ENCODE results near the gene FKBP6. TPM values are rescaled to one million over a fixed set of nuclear protein-coding genes. Genes with fewer than 3 reads are reported as not detected.
"Not testable (repeated sequence)": the region's sequence is repeated elsewhere in the genome, so short reads cannot be mapped to it uniquely, and the experiment has no call there.

Gene FKBP6
- polyA plus RNA-seq, 4 donors: 0.06 TPM; not detected in 3

- no peak for DNase-seq
- no peak overlapping the region for H3K27ac ChIP-seq (ENCODE audit: low read depth in 1 of 3, low read length in 2 of 3)
Measured at GRCh38 chr7:73364006-73364728, 36.2 kb downstream of the FKBP6 start.

GRCh38 chr7:73366127-73366526, 38.2 kb downstream of the FKBP6 start:
- Histone ChIP-seq H3K4me3 (ENCODE audit: low read depth in 1 of 3, low read length in 3 of 3) (no peak overlapping the region), H3K27me3 (ENCODE audit: control insufficient read depth in 3 of 3, insufficient read depth in 3 of 3, low read length in 3 of 3) (peaks cover 0 to 8% (median 0%) of the 10 kb centered on the region in 3 donors), H3K36me3 (ENCODE audit: control insufficient read depth in 3 of 3, insufficient read depth in 2 of 3, low read depth in 1 of 3, low read length in 3 of 3) (no peaks in the 10 kb centered on the region), H3K4me1 (ENCODE audit: control insufficient read depth in 3 of 3, insufficient read depth in 2 of 3, low read depth in 1 of 3, low read length in 2 of 3) (no peaks in the 10 kb centered on the region), H3K9me3 (ENCODE audit: control insufficient read depth in 2 of 2, insufficient read depth in 1 of 2, low read depth in 1 of 2, low read length in 1 of 2) (no peaks in the 10 kb centered on the region), H3K27ac (ENCODE audit: low read depth in 1 of 3, low read length in 2 of 3) (no peak overlapping the region)
- FAIRE-seq (no peak), DNase-seq (no peak)
- 86 to 92% (median 90%) methylated on average over 11 of the region's 11 CpGs for WGBS, 3 donors

More at GRCh38 chr7:73364006-73364728, 36.2 kb downstream of the FKBP6 start:
- 56 to 68% (median 63%) methylated on average over 23 to 25 of the region's 25 CpGs for WGBS, 3 donors
- Histone ChIP-seq H3K4me3 (ENCODE audit: low read depth in 1 of 3, low read length in 3 of 3) (no peak overlapping the region), H3K36me3 (ENCODE audit: control insufficient read depth in 3 of 3, insufficient read depth in 2 of 3, low read depth in 1 of 3, low read length in 3 of 3) (no peaks in the 10 kb centered on the region), H3K27me3 (ENCODE audit: control insufficient read depth in 3 of 3, insufficient read depth in 3 of 3, low read length in 3 of 3) (peaks cover 0 to 8% (median 0%) of the 10 kb centered on the region in 3 donors), H3K4me1 (ENCODE audit: control insufficient read depth in 3 of 3, insufficient read depth in 2 of 3, low read depth in 1 of 3, low read length in 2 of 3) (no peaks in the 10 kb centered on the region), H3K9me3 (ENCODE audit: control insufficient read depth in 2 of 2, insufficient read depth in 1 of 2, low read depth in 1 of 2, low read length in 1 of 2) (no peaks in the 10 kb centered on the region)
- FAIRE-seq: no peak

- FAIRE-seq: no peak
- 76 to 83% (median 79%) methylated on average over 12 of the region's 12 CpGs for WGBS, 3 donors
- peaks cover 0 to 5% of the 10 kb centered on the region in 2 donors for H3K9me3 ChIP-seq (ENCODE audit: control insufficient read depth in 2 of 2, insufficient read depth in 1 of 2, low read depth in 1 of 2, low read length in 1 of 2)
Measured at GRCh38 chr7:73366990-73367389, 39.0 kb downstream of the FKBP6 start.

GRCh38 chr7:73369009-73369408, 41.0 kb downstream of the FKBP6 start:
- Histone ChIP-seq H3K4me3 (ENCODE audit: low read depth in 1 of 3, low read length in 3 of 3) (no peak overlapping the region), H3K27me3 (ENCODE audit: control insufficient read depth in 3 of 3, insufficient read depth in 3 of 3, low read length in 3 of 3) (no peaks in the 10 kb centered on the region), H3K9me3 (ENCODE audit: control insufficient read depth in 2 of 2, insufficient read depth in 1 of 2, low read depth in 1 of 2, low read length in 1 of 2) (peaks cover 0 to 5% of the 10 kb centered on the region in 2 donors), H3K4me1 (ENCODE audit: control insufficient read depth in 3 of 3, insufficient read depth in 2 of 3, low read depth in 1 of 3, low read length in 2 of 3) (no peaks in the 10 kb centered on the region), H3K27ac (ENCODE audit: low read depth in 1 of 3, low read length in 2 of 3) (no peak overlapping the region), H3K36me3 (ENCODE audit: control insufficient read depth in 3 of 3, insufficient read depth in 2 of 3, low read depth in 1 of 3, low read length in 3 of 3) (no peaks in the 10 kb centered on the region)
- FAIRE-seq: no peak
- DNase-seq: no peak
- WGBS, 3 donors: 69 to 79% (median 75%) methylated on average over 11 of the region's 11 CpGs

More at GRCh38 chr7:73366990-73367389, 39.0 kb downstream of the FKBP6 start:
- no peaks in the 10 kb centered on the region for H3K36me3 ChIP-seq (ENCODE audit: control insufficient read depth in 3 of 3, insufficient read depth in 2 of 3, low read depth in 1 of 3, low read length in 3 of 3)
- no peak overlapping the region for H3K4me3 ChIP-seq (ENCODE audit: low read depth in 1 of 3, low read length in 3 of 3)
- peaks cover 0 to 8% (median 0%) of the 10 kb centered on the region in 3 donors for H3K27me3 ChIP-seq (ENCODE audit: control insufficient read depth in 3 of 3, insufficient read depth in 3 of 3, low read length in 3 of 3)
- H3K27ac ChIP-seq (ENCODE audit: low read depth in 1 of 3, low read length in 2 of 3): no peak overlapping the region
- DNase-seq: no peak
- no peaks in the 10 kb centered on the region for H3K4me1 ChIP-seq (ENCODE audit: control insufficient read depth in 3 of 3, insufficient read depth in 2 of 3, low read depth in 1 of 3, low read length in 2 of 3)

- Histone ChIP-seq H3K4me1 (ENCODE audit: control insufficient read depth in 3 of 3, insufficient read depth in 2 of 3, low read depth in 1 of 3, low read length in 2 of 3) (no peaks in the 10 kb centered on the region), H3K4me3 (ENCODE audit: low read depth in 1 of 3, low read length in 3 of 3) (no peak overlapping the region), H3K27ac (ENCODE audit: low read depth in 1 of 3, low read length in 2 of 3) (no peak overlapping the region), H3K36me3 (ENCODE audit: control insufficient read depth in 3 of 3, insufficient read depth in 2 of 3, low read depth in 1 of 3, low read length in 3 of 3) (no peaks in the 10 kb centered on the region), H3K9me3 (ENCODE audit: control insufficient read depth in 2 of 2, insufficient read depth in 1 of 2, low read depth in 1 of 2, low read length in 1 of 2) (peaks cover 0 to 5% of the 10 kb centered on the region in 2 donors), H3K27me3 (ENCODE audit: control insufficient read depth in 3 of 3, insufficient read depth in 3 of 3, low read length in 3 of 3) (no peaks in the 10 kb centered on the region)
- WGBS, 3 donors: 90 to 91% (median 90%) methylated on average over 8 to 9 of the region's 9 CpGs
- DNase-seq (no peak), FAIRE-seq (no peak)
Measured at GRCh38 chr7:73369622-73370021, 41.7 kb downstream of the FKBP6 start.

- Histone ChIP-seq H3K4me3 (ENCODE audit: low read depth in 1 of 3, low read length in 3 of 3) (no peak overlapping the region), H3K36me3 (ENCODE audit: control insufficient read depth in 3 of 3, insufficient read depth in 2 of 3, low read depth in 1 of 3, low read length in 3 of 3) (no peaks in the 10 kb centered on the region), H3K4me1 (ENCODE audit: control insufficient read depth in 3 of 3, insufficient read depth in 2 of 3, low read depth in 1 of 3, low read length in 2 of 3) (no peaks in the 10 kb centered on the region), H3K27ac (ENCODE audit: low read depth in 1 of 3, low read length in 2 of 3) (no peak overlapping the region), H3K27me3 (ENCODE audit: control insufficient read depth in 3 of 3, insufficient read depth in 3 of 3, low read length in 3 of 3) (peaks cover 0 to 26% (median 5%) of the 10 kb centered on the region in 3 donors), H3K9me3 (ENCODE audit: control insufficient read depth in 2 of 2, insufficient read depth in 1 of 2, low read depth in 1 of 2, low read length in 1 of 2) (peaks cover 0 to 5% of the 10 kb centered on the region in 2 donors)
- 77 to 87% (median 81%) methylated on average over 13 of the region's 13 CpGs for WGBS, 3 donors
- DNase-seq (no peak), FAIRE-seq (no peak)
Measured at GRCh38 chr7:73373741-73374140, 45.8 kb downstream of the FKBP6 start.

- not testable (repeated sequence) for H3K27ac ChIP-seq (ENCODE audit: low read depth in 1 of 3, low read length in 2 of 3); H3K4me3 ChIP-seq (ENCODE audit: low read depth in 1 of 3, low read length in 3 of 3); H3K9me3 ChIP-seq (ENCODE audit: control insufficient read depth in 2 of 2, insufficient read depth in 1 of 2, low read depth in 1 of 2, low read length in 1 of 2); H3K4me1 ChIP-seq (ENCODE audit: control insufficient read depth in 3 of 3, insufficient read depth in 2 of 3, low read depth in 1 of 3, low read length in 2 of 3); FAIRE-seq; H3K36me3 ChIP-seq (ENCODE audit: control insufficient read depth in 3 of 3, insufficient read depth in 2 of 3, low read depth in 1 of 3, low read length in 3 of 3); DNase-seq
- WGBS, 3 donors: 63 to 69% (median 66%) methylated on average over 4 of the region's 4 CpGs
- peaks cover 0 to 29% (median 5%) of the 10 kb centered on the region in 3 donors for H3K27me3 ChIP-seq (ENCODE audit: control insufficient read depth in 3 of 3, insufficient read depth in 3 of 3, low read length in 3 of 3)
Measured at GRCh38 chr7:73376262-73376661, 48.3 kb downstream of the FKBP6 start.

GRCh38 chr7:73376671-73377412, 48.9 kb downstream of the FKBP6 start:
- Histone ChIP-seq H3K4me1 (ENCODE audit: control insufficient read depth in 3 of 3, insufficient read depth in 2 of 3, low read depth in 1 of 3, low read length in 2 of 3) (no peaks in the 10 kb centered on the region), H3K9me3 (ENCODE audit: control insufficient read depth in 2 of 2, insufficient read depth in 1 of 2, low read depth in 1 of 2, low read length in 1 of 2) (peaks cover 0 to under 1% of the 10 kb centered on the region in 2 donors), H3K36me3 (ENCODE audit: control insufficient read depth in 3 of 3, insufficient read depth in 2 of 3, low read depth in 1 of 3, low read length in 3 of 3) (no peaks in the 10 kb centered on the region), H3K27ac (ENCODE audit: low read depth in 1 of 3, low read length in 2 of 3) (no peak overlapping the region), H3K27me3 (ENCODE audit: control insufficient read depth in 3 of 3, insufficient read depth in 3 of 3, low read length in 3 of 3) (peaks cover 0 to 29% (median 5%) of the 10 kb centered on the region in 3 donors), H3K4me3 (ENCODE audit: low read depth in 1 of 3, low read length in 3 of 3) (no peak overlapping the region)
- DNase-seq: no peak
- no peak for FAIRE-seq
- 81 to 87% (median 81%) methylated on average over 19 to 20 of the region's 20 CpGs for WGBS, 3 donors

All from small intestine (tissue), 7 donors.